T-helper 17 cell (primary cell): ENCODE data around the gene EFNA1. TPM values are rescaled to one million over a fixed set of nuclear protein-coding genes. Genes with fewer than 3 reads are reported as not detected.
A peak's percentile ranks its signal among the peaks of the same experiment; 100 is the strongest.

ENCODE experiments used
- ATAC-seq: fragments of 150-1000 bp; cut with Tn5 transposase; 2 replicates; pipeline ENCODE4 v1.10.0; 2021; ENCODE audit warnings: mild to moderate bottlenecking, moderate library complexity
- DNase-seq, 3 donors: peaks; one replicate each; pipeline versions ENCODE4 v3.0.0 to v3.0.0-alpha.2; 2020 to 2021
- H3K9me3 ChIP-seq: one replicate; pipeline ENCODE4 v1.7.0; 2013; ENCODE audit warnings: low read length, mild to moderate bottlenecking; ENCODE audit not compliant: control insufficient read depth, poor library complexity, severe bottlenecking
- H3K27ac Mint-ChIP-seq: one replicate; pipeline ENCODE4 v1.8.0; 2022; ENCODE audit warnings: mild to moderate bottlenecking, moderate library complexity, mixed read lengths
- H3K27me3 Mint-ChIP-seq: one replicate; pipeline ENCODE4 v1.8.0; 2022; ENCODE audit warnings: mixed read lengths
- H3K36me3 Mint-ChIP-seq: one replicate; pipeline ENCODE4 v1.8.0; 2022; ENCODE audit warnings: low read depth, mixed read lengths
- H3K4me1 Mint-ChIP-seq: one replicate; pipeline ENCODE4 v1.8.0; 2022; ENCODE audit warnings: mild to moderate bottlenecking, mixed read lengths
- H3K4me3 Mint-ChIP-seq: one replicate; pipeline ENCODE4 v1.8.0; 2022; ENCODE audit warnings: mild to moderate bottlenecking, moderate library complexity, mixed read lengths
- total RNA-seq, 4 donors: library from RNA in 2 of 4; stranded (reverse) in 2 of 4; gene quantifications; one replicate each; pipeline ENCODE4 v1.2.3 and lab custom pipeline; 2022 to 2026

Gene EFNA1
- total RNA-seq, 2 donors from 2014 or later: 1.0 TPM; not detected in 1

- no peaks in the 10 kb centered on the region for H3K36me3 Mint-ChIP-seq
- peaks cover 7% of the 10 kb centered on the region for H3K4me1 Mint-ChIP-seq
- H3K4me3 Mint-ChIP-seq: no peak overlapping the region
- ATAC-seq (no peak), DNase-seq (no peak)
- H3K27ac Mint-ChIP-seq: no peak overlapping the region
- H3K27me3 Mint-ChIP-seq: peaks cover 18% of the 10 kb centered on the region
- H3K9me3 ChIP-seq: no peaks in the 10 kb centered on the region
These were observed 5.4 kb upstream of the EFNA1 start for GRCh38 chr1:155122308-155122707.

GRCh38 chr1:155123801-155124200 lies 3.9 kb upstream of the EFNA1 start:
- Mint-ChIP-seq H3K4me1 (peaks cover 17% of the 10 kb centered on the region), H3K27ac (no peak overlapping the region), H3K27me3 (peaks cover 26% of the 10 kb centered on the region)

GRCh38 chr1:155124503-155125463 lies 2.9 kb upstream of the EFNA1 start:
- DNase-seq (no peak), ATAC-seq (no peak)
- no peak overlapping the region for H3K27ac Mint-ChIP-seq
- peaks cover 24% of the 10 kb centered on the region for H3K4me1 Mint-ChIP-seq
- no peaks in the 10 kb centered on the region for H3K9me3 ChIP-seq
- peaks cover 36% of the 10 kb centered on the region for H3K27me3 Mint-ChIP-seq
- peak overlapping the region; percentile 19 for H3K4me3 Mint-ChIP-seq
- H3K36me3 Mint-ChIP-seq: no peaks in the 10 kb centered on the region

More at GRCh38 chr1:155123801-155124200, 3.9 kb upstream of the EFNA1 start:
- H3K9me3 ChIP-seq: no peaks in the 10 kb centered on the region
- no peaks in the 10 kb centered on the region for H3K36me3 Mint-ChIP-seq
- ATAC-seq: no peak
- H3K4me3 Mint-ChIP-seq: no peak overlapping the region
- no peak for DNase-seq

- ATAC-seq: no peak
- no peak for DNase-seq
- H3K27me3 Mint-ChIP-seq: peaks cover 32% of the 10 kb centered on the region
- no peaks in the 10 kb centered on the region for H3K36me3 Mint-ChIP-seq
- peak overlapping the region; percentile 45 for H3K4me3 Mint-ChIP-seq
- no peak overlapping the region for H3K27ac Mint-ChIP-seq
- peaks cover 26% of the 10 kb centered on the region for H3K4me1 Mint-ChIP-seq
- no peaks in the 10 kb centered on the region for H3K9me3 ChIP-seq
These were observed 2.1 kb upstream of the EFNA1 start for GRCh38 chr1:155125511-155125945.

- DNase-seq (no peak), ATAC-seq (no peak)
- no peaks in the 10 kb centered on the region for H3K9me3 ChIP-seq
- no peak overlapping the region for H3K27ac Mint-ChIP-seq
- H3K36me3 Mint-ChIP-seq: no peaks in the 10 kb centered on the region
- peak overlapping the region; percentile 94 for H3K4me3 Mint-ChIP-seq
- peaks cover 30% of the 10 kb centered on the region for H3K27me3 Mint-ChIP-seq
- peaks cover 31% of the 10 kb centered on the region for H3K4me1 Mint-ChIP-seq
These were observed 1.6 kb upstream of the EFNA1 start for GRCh38 chr1:155125946-155126555.

- no peaks in the 10 kb centered on the region for H3K9me3 ChIP-seq
- ATAC-seq (peak; percentile 76), DNase-seq (no peak)
- Mint-ChIP-seq H3K27me3 (peaks cover 26% of the 10 kb centered on the region), H3K4me1 (peaks cover 31% of the 10 kb centered on the region), H3K36me3 (no peaks in the 10 kb centered on the region), H3K27ac (peak overlapping the region; percentile 8), H3K4me3 (peak overlapping the region; percentile 94)
These were observed 1.0 kb upstream of the EFNA1 start for GRCh38 chr1:155126556-155127104.

GRCh38 chr1:155127967-155128754 lies 485 bp downstream of the EFNA1 start:
- DNase-seq (no peak), ATAC-seq (no peak)
- Mint-ChIP-seq H3K27me3 (peaks cover 26% of the 10 kb centered on the region), H3K4me3 (peak overlapping the region; percentile 94), H3K36me3 (no peaks in the 10 kb centered on the region), H3K4me1 (peaks cover 31% of the 10 kb centered on the region), H3K27ac (peak overlapping the region; percentile 14)
- H3K9me3 ChIP-seq: no peaks in the 10 kb centered on the region

- DNase-seq (no peak), ATAC-seq (peak; percentile 24)
- no peaks in the 10 kb centered on the region for H3K9me3 ChIP-seq
- H3K4me1 Mint-ChIP-seq: peaks cover 33% of the 10 kb centered on the region
- peaks cover 26% of the 10 kb centered on the region for H3K27me3 Mint-ChIP-seq
- H3K4me3 Mint-ChIP-seq: peak overlapping the region; percentile 94
- peak overlapping the region; percentile 14 for H3K27ac Mint-ChIP-seq
- H3K36me3 Mint-ChIP-seq: no peaks in the 10 kb centered on the region
These were observed 1.2 kb downstream of the EFNA1 start for GRCh38 chr1:155128755-155129473.

- ATAC-seq (no peak), DNase-seq (no peak)
- H3K27ac Mint-ChIP-seq: peak overlapping the region; percentile 16
- peaks cover 40% of the 10 kb centered on the region for H3K4me1 Mint-ChIP-seq
- H3K36me3 Mint-ChIP-seq: no peaks in the 10 kb centered on the region
- no peaks in the 10 kb centered on the region for H3K9me3 ChIP-seq
- H3K27me3 Mint-ChIP-seq: peaks cover 26% of the 10 kb centered on the region
- H3K4me3 Mint-ChIP-seq: peak overlapping the region; percentile 19
These were observed 2.8 kb downstream of the EFNA1 start for GRCh38 chr1:155130272-155131006.

- Mint-ChIP-seq H3K4me3 (no peak overlapping the region), H3K27me3 (peaks cover 26% of the 10 kb centered on the region), H3K27ac (no peak overlapping the region), H3K4me1 (peaks cover 45% of the 10 kb centered on the region), H3K36me3 (peaks cover 2% of the 10 kb centered on the region)
- ATAC-seq (no peak), DNase-seq (no peak)
- H3K9me3 ChIP-seq: no peaks in the 10 kb centered on the region
These were observed 3.6 kb downstream of the EFNA1 start for GRCh38 chr1:155131285-155131684.

GRCh38 chr1:155131856-155132255 lies 4.2 kb downstream of the EFNA1 start:
- Mint-ChIP-seq H3K27ac (no peak overlapping the region), H3K4me1 (peaks cover 44% of the 10 kb centered on the region), H3K36me3 (peaks cover 2% of the 10 kb centered on the region), H3K27me3 (peaks cover 23% of the 10 kb centered on the region), H3K4me3 (no peak overlapping the region)
- H3K9me3 ChIP-seq: no peaks in the 10 kb centered on the region
- no peak for ATAC-seq
- DNase-seq: no peak

- H3K27ac Mint-ChIP-seq: no peak overlapping the region
- no peaks in the 10 kb centered on the region for H3K9me3 ChIP-seq
- DNase-seq (no peak), ATAC-seq (no peak)
- peaks cover 9% of the 10 kb centered on the region for H3K27me3 Mint-ChIP-seq
- peak overlapping the region; percentile 55 for H3K4me3 Mint-ChIP-seq
- peaks cover 41% of the 10 kb centered on the region for H3K4me1 Mint-ChIP-seq
- peaks cover 2% of the 10 kb centered on the region for H3K36me3 Mint-ChIP-seq
These were observed 6.2 kb downstream of the EFNA1 start for GRCh38 chr1:155133799-155134281.
